SK-N-SH treated with all-trans-retinoic acid at 6 μM for 48 hours (cell line): ENCODE results near the gene PFKP.

Experiments used
- ATAC-seq: fragments of 200-7000 bp; cut with Tn5 transposase; 3 replicates; pipeline ENCODE4 v1.9.1; 2020; ENCODE audit warnings: mild to moderate bottlenecking, moderate library complexity
- ARNTL ChIP-seq: fragments of 450-650 bp; formaldehyde crosslinking; IDR thresholded peaks from 2 replicates; pipeline ENCODE4 v1.5.0; 2020; ENCODE audit warnings: low read depth, mild to moderate bottlenecking, moderate library complexity, borderline replicate concordance
- BACH2 ChIP-seq: fragments of 250-450 bp; sonication (Bioruptor Pico); IDR thresholded peaks from 2 replicates; pipeline ENCODE4 v1.9.0; 2021; ENCODE audit warnings: mild to moderate bottlenecking, borderline replicate concordance
- CREB5 ChIP-seq: fragments of 250-450 bp; sonication (Bioruptor Pico); IDR thresholded peaks from 2 replicates; pipeline ENCODE4 v1.5.1; 2020; ENCODE audit warnings: low read depth, mild to moderate bottlenecking, moderate library complexity
- CSDC2 ChIP-seq: fragments of 250-450 bp; sonication (Bioruptor Pico); IDR thresholded peaks from 2 replicates; pipeline ENCODE4 v1.5.0; 2020; ENCODE audit warnings: mild to moderate bottlenecking, moderate library complexity
- ESRRG ChIP-seq: fragments of 250-450 bp; sonication (Bioruptor Pico); IDR thresholded peaks from 2 replicates; pipeline ENCODE4 v1.6.1; 2021; ENCODE audit warnings: mild to moderate bottlenecking
- GLIS3 ChIP-seq: fragments of 250-450 bp; sonication (Bioruptor Pico); IDR thresholded peaks from 2 replicates; pipeline ENCODE4 v1.5.0; 2020; ENCODE audit warnings: mild to moderate bottlenecking, moderate library complexity
- ISL1 ChIP-seq: fragments of 250-450 bp; sonication (Bioruptor Pico); IDR thresholded peaks from 2 replicates; pipeline ENCODE4 v2.1.2; 2022; ENCODE audit warnings: mild to moderate bottlenecking, moderate library complexity
- OSR1 ChIP-seq: fragments of 250-450 bp; sonication (Bioruptor Pico); IDR thresholded peaks from 2 replicates; pipeline ENCODE4 v1.8.0; 2022; ENCODE audit warnings: moderate library complexity, mild to moderate bottlenecking, inconsistent platforms
- PATZ1 ChIP-seq: fragments of 250-450 bp; sonication (Bioruptor Pico); IDR thresholded peaks from 2 replicates; pipeline ENCODE4 v1.8.0; 2020; ENCODE audit warnings: mild to moderate bottlenecking, moderate library complexity, borderline replicate concordance
- POU6F1 ChIP-seq: fragments of 250-450 bp; sonication (Bioruptor Pico); IDR thresholded peaks from 2 replicates; pipeline ENCODE4 v1.8.0; 2021; ENCODE audit warnings: low read depth, mild to moderate bottlenecking, moderate library complexity, borderline replicate concordance
- PPARA ChIP-seq: fragments of 250-450 bp; sonication (Bioruptor Pico); IDR thresholded peaks from 2 replicates; pipeline ENCODE4 v1.5.0; 2020; ENCODE audit warnings: mild to moderate bottlenecking, borderline replicate concordance
- RARB ChIP-seq: fragments of 250-450 bp; sonication (Bioruptor Pico); IDR thresholded peaks from 2 replicates; pipeline ENCODE4 v1.8.0; 2021; ENCODE audit warnings: mild to moderate bottlenecking, moderate library complexity
- SNAI2 ChIP-seq: fragments of 250-450 bp; sonication (Bioruptor Pico); IDR thresholded peaks from 2 replicates; pipeline ENCODE4 v1.5.0; 2020; ENCODE audit warnings: mild to moderate bottlenecking, moderate library complexity
- TOX ChIP-seq: fragments of 250-450 bp; sonication (Bioruptor Pico); IDR thresholded peaks from 2 replicates; pipeline ENCODE4 v1.8.0; 2021; ENCODE audit warnings: mild to moderate bottlenecking, moderate library complexity, borderline replicate concordance
- ZC3H10 ChIP-seq: fragments of 250-450 bp; sonication (Bioruptor Pico); IDR thresholded peaks from 2 replicates; pipeline ENCODE4 v1.5.1; 2021; ENCODE audit warnings: mild to moderate bottlenecking, moderate library complexity
- ZFP3 ChIP-seq: fragments of 250-450 bp; sonication (Bioruptor Pico); IDR thresholded peaks from 2 replicates; pipeline ENCODE4 v1.5.0; 2020; ENCODE audit warnings: mild to moderate bottlenecking, moderate library complexity
- ZFP30 ChIP-seq: fragments of 450-650 bp; formaldehyde crosslinking; IDR thresholded peaks from 2 replicates; pipeline ENCODE4 v1.5.0; 2022; ENCODE audit warnings: mild to moderate bottlenecking, moderate library complexity
- ZNF565 ChIP-seq: fragments of 450-650 bp; formaldehyde crosslinking; conservative IDR thresholded peaks from 2 replicates; pipeline ENCODE4 v1.5.0; 2020; ENCODE audit warnings: low read depth, mild to moderate bottlenecking, moderate library complexity
- ZNF70 ChIP-seq: fragments of 450-650 bp; formaldehyde crosslinking; IDR thresholded peaks from 2 replicates; pipeline ENCODE4 v1.5.0; 2020; ENCODE audit warnings: mild to moderate bottlenecking, moderate library complexity
- ZNF8 ChIP-seq: fragments of 450-650 bp; formaldehyde crosslinking; IDR thresholded peaks from 2 replicates; pipeline ENCODE4 v1.5.0; 2020; ENCODE audit warnings: mild to moderate bottlenecking, moderate library complexity
- TF ChIP-seq, protein P1 (sequence below): fragments of 250-450 bp; sonication (Bioruptor Pico); IDR thresholded peaks from 2 replicates; pipeline ENCODE4 v1.5.0; 2020; ENCODE audit warnings: mild to moderate bottlenecking, moderate library complexity
- TF ChIP-seq, protein P2 (sequence below): fragments of 250-450 bp; sonication (Bioruptor Pico); IDR thresholded peaks from 2 replicates; pipeline ENCODE4 v1.5.1; 2021; ENCODE audit warnings: mild to moderate bottlenecking, moderate library complexity

The PFKP gene

GRCh38 chr10:3036155-3037021, 31.0 kb upstream of the PFKP start:
- ATAC-seq, result no peak
- TF ChIP-seq CSDC2 (CRISPR knock-in tag) (no peak), RARB (no peak), ZFP30 (CRISPR knock-in tag) (no peak), GLIS3 (CRISPR knock-in tag) (no peak), PPARA (CRISPR knock-in tag) (no peak), TOX (no peak), OSR1 (CRISPR knock-in tag) (no peak), SNAI2 (CRISPR knock-in tag) (no peak), ZNF70 (CRISPR knock-in tag) (no peak), ZNF565 (CRISPR knock-in tag) (no peak), ZFP3 (no peak), ISL1 (no peak), PATZ1 (CRISPR knock-in tag) (no peak), ZNF8 (CRISPR knock-in tag) (no peak), CREB5 (no peak), BACH2 (CRISPR knock-in tag) (no peak), ZC3H10 (CRISPR knock-in tag) (no peak), ESRRG (CRISPR knock-in tag) (no peak)
- TF ChIP-seq, protein P1, sequence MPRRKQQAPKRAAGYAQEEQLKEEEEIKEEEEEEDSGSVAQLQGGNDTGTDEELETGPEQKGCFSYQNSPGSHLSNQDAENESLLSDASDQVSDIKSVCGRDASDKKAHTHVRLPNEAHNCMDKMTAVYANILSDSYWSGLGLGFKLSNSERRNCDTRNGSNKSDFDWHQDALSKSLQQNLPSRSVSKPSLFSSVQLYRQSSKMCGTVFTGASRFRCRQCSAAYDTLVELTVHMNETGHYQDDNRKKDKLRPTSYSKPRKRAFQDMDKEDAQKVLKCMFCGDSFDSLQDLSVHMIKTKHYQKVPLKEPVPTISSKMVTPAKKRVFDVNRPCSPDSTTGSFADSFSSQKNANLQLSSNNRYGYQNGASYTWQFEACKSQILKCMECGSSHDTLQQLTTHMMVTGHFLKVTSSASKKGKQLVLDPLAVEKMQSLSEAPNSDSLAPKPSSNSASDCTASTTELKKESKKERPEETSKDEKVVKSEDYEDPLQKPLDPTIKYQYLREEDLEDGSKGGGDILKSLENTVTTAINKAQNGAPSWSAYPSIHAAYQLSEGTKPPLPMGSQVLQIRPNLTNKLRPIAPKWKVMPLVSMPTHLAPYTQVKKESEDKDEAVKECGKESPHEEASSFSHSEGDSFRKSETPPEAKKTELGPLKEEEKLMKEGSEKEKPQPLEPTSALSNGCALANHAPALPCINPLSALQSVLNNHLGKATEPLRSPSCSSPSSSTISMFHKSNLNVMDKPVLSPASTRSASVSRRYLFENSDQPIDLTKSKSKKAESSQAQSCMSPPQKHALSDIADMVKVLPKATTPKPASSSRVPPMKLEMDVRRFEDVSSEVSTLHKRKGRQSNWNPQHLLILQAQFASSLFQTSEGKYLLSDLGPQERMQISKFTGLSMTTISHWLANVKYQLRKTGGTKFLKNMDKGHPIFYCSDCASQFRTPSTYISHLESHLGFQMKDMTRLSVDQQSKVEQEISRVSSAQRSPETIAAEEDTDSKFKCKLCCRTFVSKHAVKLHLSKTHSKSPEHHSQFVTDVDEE (CRISPR knock-in tag), result no peak
- TF ChIP-seq, protein P2, sequence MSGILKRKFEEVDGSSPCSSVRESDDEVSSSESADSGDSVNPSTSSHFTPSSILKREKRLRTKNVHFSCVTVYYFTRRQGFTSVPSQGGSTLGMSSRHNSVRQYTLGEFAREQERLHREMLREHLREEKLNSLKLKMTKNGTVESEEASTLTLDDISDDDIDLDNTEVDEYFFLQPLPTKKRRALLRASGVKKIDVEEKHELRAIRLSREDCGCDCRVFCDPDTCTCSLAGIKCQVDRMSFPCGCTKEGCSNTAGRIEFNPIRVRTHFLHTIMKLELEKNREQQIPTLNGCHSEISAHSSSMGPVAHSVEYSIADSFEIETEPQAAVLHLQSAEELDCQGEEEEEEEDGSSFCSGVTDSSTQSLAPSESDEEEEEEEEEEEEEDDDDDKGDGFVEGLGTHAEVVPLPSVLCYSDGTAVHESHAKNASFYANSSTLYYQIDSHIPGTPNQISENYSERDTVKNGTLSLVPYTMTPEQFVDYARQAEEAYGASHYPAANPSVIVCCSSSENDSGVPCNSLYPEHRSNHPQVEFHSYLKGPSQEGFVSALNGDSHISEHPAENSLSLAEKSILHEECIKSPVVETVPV (CRISPR knock-in tag), result no peak

DNA sequence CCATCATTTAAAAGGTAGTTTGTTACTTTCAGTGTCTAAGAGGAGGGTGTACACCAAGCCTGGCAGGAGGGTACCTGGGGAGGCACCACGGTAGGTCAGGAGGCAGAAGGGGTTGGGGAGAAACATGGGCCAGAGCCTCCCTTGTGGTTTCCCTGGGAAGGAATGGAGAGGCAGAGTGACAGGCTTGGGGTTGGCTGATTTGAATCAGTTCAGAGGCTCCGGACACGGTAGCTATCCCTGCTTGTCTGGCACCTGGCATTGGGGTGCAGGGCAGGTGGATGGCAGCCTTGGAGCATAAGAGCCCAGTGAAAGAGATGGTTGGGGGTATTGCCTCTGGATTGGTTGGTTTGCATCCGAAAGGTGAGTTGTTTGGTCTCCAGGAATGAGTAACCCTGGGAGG, 30.2 kb upstream of the PFKP start:
- TF ChIP-seq CSDC2 (CRISPR knock-in tag) (no peak), ISL1 (no peak), ARNTL (CRISPR knock-in tag) (no peak), TOX (no peak), POU6F1 (no peak), PPARA (CRISPR knock-in tag) (no peak), ZNF70 (CRISPR knock-in tag) (no peak), ZFP30 (CRISPR knock-in tag) (no peak), RARB (no peak), ZC3H10 (CRISPR knock-in tag) (no peak), OSR1 (CRISPR knock-in tag) (no peak), SNAI2 (CRISPR knock-in tag) (no peak), ZNF565 (CRISPR knock-in tag) (no peak), ZNF8 (CRISPR knock-in tag) (no peak), ZFP3 (no peak), PATZ1 (CRISPR knock-in tag) (no peak)
- TF ChIP-seq, protein P2 (CRISPR knock-in tag), result no peak
- TF ChIP-seq, all 23 proteins: peak for 0
- ATAC-seq, result no peak
